ENCODE measurements around the gene RAB35. TPM values are rescaled to one million over a fixed set of nuclear protein-coding genes. Genes with fewer than 3 reads are reported as not detected.

The RAB35 gene
- total RNA-seq, 1 experiment from 2014 or later = 57.1 TPM

- POLR2A ChIA-PET = no interaction called here
- Histone ChIP-seq H3K9ac (ENCODE audit: low read length) (no peak overlapping the region), H3K9me2 (ENCODE audit: insufficient read depth) (no peaks in the 10 kb centered on the region), H3K4me2 (ENCODE audit: low read length) (no peak overlapping the region), H3K79me2 (ENCODE audit: insufficient read depth, low read length) (peaks cover 65% of the 10 kb centered on the region), H3K27ac (ENCODE audit: low read depth, low read length) (no peak overlapping the region), H3K4me1 (ENCODE audit: control insufficient read depth in 1 of 2, insufficient read depth in 2 of 2, low read length in 2 of 2) (peaks cover 5 to 7% of the 10 kb centered on the region in 2 experiments), H3K4me3 (replicated peaks in 1 of 2; ENCODE audit: low read depth in 1 of 2, low read length in 2 of 2) (no peak overlapping the region), H3K27me3 (ENCODE audit: insufficient read depth, low read length) (no peaks in the 10 kb centered on the region), H3K36me3 (ENCODE audit: control insufficient read depth in 1 of 2, insufficient read depth in 2 of 2, low read length in 2 of 2) (peaks cover 6 to 22% of the 10 kb centered on the region in 2 experiments; a peak in 3 of 4 replicates), H2AFZ (ENCODE audit: low read depth, low read length, poor library complexity, severe bottlenecking) (no peak overlapping the region), H4K20me1 (ENCODE audit: insufficient read depth) (no peaks in the 10 kb centered on the region), H3K9me3 (ENCODE audit: control insufficient read depth in 1 of 2, insufficient read depth in 1 of 2, low read depth in 1 of 2, low read length in 2 of 2) (no peaks in the 10 kb centered on the region)
- BruUV-seq (replicated peaks) = no TSS peak
- ATAC-seq = no peak
- RAD21 ChIA-PET (ENCODE audit: low non-redundant PET in 1 of 2, low total read pairs in 2 of 2, uncharacterized antibody in 2 of 2, unreplicated experiment in 2 of 2) = no interaction called here
- DNase-seq (ENCODE audit: low read depth, low spot score) = no peak
- TF ChIP-seq RAD21 (IDR thresholded peaks at IDR 0.05; ENCODE audit: low read depth) (no peak), TCF7L2 (IDR thresholded peaks at IDR 0.05; ENCODE audit: borderline replicate concordance, extremely low read depth, insufficient read depth, insufficient read length) (no peak), FOSL1 (IDR thresholded peaks at IDR 0.05; ENCODE audit: low read depth) (no peak), POLR2A (IDR thresholded peaks at IDR 0.05; ENCODE audit: borderline replicate concordance, extremely low read depth, insufficient read depth, insufficient read length) (no peak), REST (IDR thresholded peaks at IDR 0.05; ENCODE audit: low read depth) (no peak), POLR2AphosphoS5 (IDR thresholded peaks at IDR 0.05; ENCODE audit: low read depth, low read length) (no peak), SIN3A (IDR thresholded peaks at IDR 0.05; ENCODE audit: low read depth) (no peak), CEBPB (IDR thresholded peaks at IDR 0.05; ENCODE audit: low read depth) (no peak), ZFX (IDR thresholded peaks at IDR 0.05) (no peak), ELF1 (IDR thresholded peaks at IDR 0.05; ENCODE audit: borderline replicate concordance, low read depth) (no peak), CTCF (IDR thresholded peaks at IDR 0.05 in 2 of 3, conservative IDR thresholded peaks at IDR 0.05 in 1 of 3; ENCODE audit: borderline replicate concordance in 1 of 3, insufficient read depth in 1 of 3, low read depth in 2 of 3, low read length in 2 of 3) (no peak), ATF3 (IDR thresholded peaks at IDR 0.05) (no peak), MAX (IDR thresholded peaks at IDR 0.05) (no peak), JUND (IDR thresholded peaks at IDR 0.05) (no peak), ZNF274 (IDR thresholded peaks at IDR 0.05; ENCODE audit: low read depth, low read length) (no peak), YY1 (IDR thresholded peaks at IDR 0.05; ENCODE audit: extremely low read depth, insufficient replicate concordance, low read depth, low read length) (no peak), CBX3 (IDR thresholded peaks at IDR 0.05; ENCODE audit: low read depth) (no peak), SRF (IDR thresholded peaks at IDR 0.05; ENCODE audit: low read depth) (no peak), EZH2 (IDR thresholded peaks at IDR 0.05) (no peak)
- TF ChIP-seq, protein P1, sequence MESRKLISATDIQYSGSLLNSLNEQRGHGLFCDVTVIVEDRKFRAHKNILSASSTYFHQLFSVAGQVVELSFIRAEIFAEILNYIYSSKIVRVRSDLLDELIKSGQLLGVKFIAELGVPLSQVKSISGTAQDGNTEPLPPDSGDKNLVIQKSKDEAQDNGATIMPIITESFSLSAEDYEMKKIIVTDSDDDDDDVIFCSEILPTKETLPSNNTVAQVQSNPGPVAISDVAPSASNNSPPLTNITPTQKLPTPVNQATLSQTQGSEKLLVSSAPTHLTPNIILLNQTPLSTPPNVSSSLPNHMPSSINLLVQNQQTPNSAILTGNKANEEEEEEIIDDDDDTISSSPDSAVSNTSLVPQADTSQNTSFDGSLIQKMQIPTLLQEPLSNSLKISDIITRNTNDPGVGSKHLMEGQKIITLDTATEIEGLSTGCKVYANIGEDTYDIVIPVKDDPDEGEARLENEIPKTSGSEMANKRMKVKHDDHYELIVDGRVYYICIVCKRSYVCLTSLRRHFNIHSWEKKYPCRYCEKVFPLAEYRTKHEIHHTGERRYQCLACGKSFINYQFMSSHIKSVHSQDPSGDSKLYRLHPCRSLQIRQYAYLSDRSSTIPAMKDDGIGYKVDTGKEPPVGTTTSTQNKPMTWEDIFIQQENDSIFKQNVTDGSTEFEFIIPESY (IDR thresholded peaks at IDR 0.05; ENCODE audit: extremely low read depth, insufficient replicate concordance, low read length) = no peak
- intact Hi-C loops (cut with micrococcal nuclease) = no loop called here
- CTCF ChIA-PET = interaction anchor here (1.7 kb wide), 1 partner anchor 14 kb away, joined by 7 read pairs; no protein-coding TSS in a partner anchor
Measured at GRCh38 chr12:120101182-120101581, 15.4 kb downstream of the RAB35 start.
